HUDEP-2 (cell line): ENCODE results near the gene PNPLA3.

Source experiments
- DNase-seq, 76 experiments: peaks; one replicate each; lab custom pipeline; 2025; ENCODE audit not compliant: unreplicated experiment in 76 of 76; lab: John Stamatoyannopoulos, UW

Gene PNPLA3

GRCh38 chr22:43921370-43921769, 2.2 kb upstream of the PNPLA3 start:
- no peak for DNase-seq

- no peak for DNase-seq
Observed at GRCh38 chr22:43922123-43922522, 1.5 kb upstream of the PNPLA3 start.

GRCh38 chr22:43923191-43923590, 414 bp upstream of the PNPLA3 start:
- DNase-seq = no peak

GRCh38 chr22:43924877-43925276, 1.3 kb downstream of the PNPLA3 start:
- no peak for DNase-seq

- DNase-seq = no peak
Observed at GRCh38 chr22:43925433-43926348, 2.1 kb downstream of the PNPLA3 start.

GRCh38 chr22:43926349-43926710, 2.7 kb downstream of the PNPLA3 start:
- no peak for DNase-seq

- no peak for DNase-seq
Observed at GRCh38 chr22:43928468-43928867, 4.9 kb downstream of the PNPLA3 start.

GRCh38 chr22:43928908-43929307, 5.3 kb downstream of the PNPLA3 start:
- DNase-seq = no peak

GRCh38 chr22:43931771-43932170, 8.2 kb downstream of the PNPLA3 start:
- no peak for DNase-seq

- no peak for DNase-seq
Observed at GRCh38 chr22:43941449-43941848, 17.8 kb downstream of the PNPLA3 start.

GRCh38 chr22:43944670-43945430, 21.2 kb downstream of the PNPLA3 start:
- DNase-seq = no peak

GRCh38 chr22:43945632-43946383, 22.2 kb downstream of the PNPLA3 start:
- DNase-seq = peak in 69 of 76 experiments; percentile 11 to 80 (median 59)

- DNase-seq = peak in 1 of 76 experiments; percentile 10
Observed at GRCh38 chr22:43946384-43946667, 22.7 kb downstream of the PNPLA3 start.

- no peak for DNase-seq
Observed at GRCh38 chr22:43948836-43949406, 25.3 kb downstream of the PNPLA3 start.

GRCh38 chr22:43951391-43951790, 27.8 kb downstream of the PNPLA3 start:
- no peak for DNase-seq

GRCh38 chr22:43951966-43952365, 28.4 kb downstream of the PNPLA3 start:
- no peak for DNase-seq

GRCh38 chr22:43953988-43954785, 30.6 kb downstream of the PNPLA3 start:
- DNase-seq = peak in 4 of 76 experiments; percentile 14 to 30 (median 24)

- peak in 75 of 76 experiments; percentile 8 to 93 (median 85) for DNase-seq
Observed at GRCh38 chr22:43955040-43955882, 31.7 kb downstream of the PNPLA3 start, which contains the start of gene SAMM50. TSS of gene SAMM50 (plus strand) at chr22:43955442. CDS start at chr22:43955578, 136 bp downstream.
